Mesenchymal stem cell (in vitro differentiated cells and primary cell): ENCODE data around the gene MTG1.

Experiments
- DNase-seq: peaks from one replicate; pipeline ENCODE4 v3.0.0-alpha.2; 2013
- H2AFZ ChIP-seq: one replicate; pipeline ENCODE4 v1.6.1; 2013; ENCODE audit warnings: low read depth, mild to moderate bottlenecking, control low read depth, inconsistent platforms, low read length, moderate library complexity
- H2AK5ac ChIP-seq: 2 replicates; pipeline ENCODE4 v1.6.1; 2013; ENCODE audit warnings: low read length, moderate library complexity, mild to moderate bottlenecking, inconsistent platforms; ENCODE audit not compliant: severe bottlenecking
- H2BK120ac ChIP-seq: one replicate; pipeline ENCODE4 v1.6.1; 2013; ENCODE audit warnings: low read depth, mild to moderate bottlenecking, inconsistent platforms, low read length, moderate library complexity
- H2BK12ac ChIP-seq, 2 experiments: one replicate each; pipeline ENCODE4 v1.6.1; 2013; ENCODE audit warnings: inconsistent platforms in 2 of 2, low read length in 2 of 2, mild to moderate bottlenecking in 2 of 2, moderate library complexity in 2 of 2, control low read depth in 1 of 2
- H2BK15ac ChIP-seq: one replicate; pipeline ENCODE4 v1.6.1; 2013; ENCODE audit warnings: mild to moderate bottlenecking, low read depth, inconsistent platforms; ENCODE audit not compliant: poor library complexity, severe bottlenecking
- H2BK5ac ChIP-seq: 2 replicates; pipeline ENCODE4 v1.6.1; 2013; ENCODE audit warnings: low read depth, mild to moderate bottlenecking, low read length, control low read depth, inconsistent platforms; ENCODE audit not compliant: poor library complexity, severe bottlenecking
- H3K14ac ChIP-seq, 2 experiments: one replicate each; pipeline ENCODE4 v1.6.1; 2013; ENCODE audit warnings: inconsistent platforms in 2 of 2, low read length in 2 of 2, control low read depth in 1 of 2, mild to moderate bottlenecking in 1 of 2, moderate library complexity in 1 of 2
- H3K18ac ChIP-seq, 2 experiments: one replicate each; pipeline ENCODE4 v1.6.1; 2013; ENCODE audit warnings: inconsistent platforms in 2 of 2, low read length in 2 of 2, control low read depth in 1 of 2, low read depth in 1 of 2, mild to moderate bottlenecking in 1 of 2
- H3K23ac ChIP-seq, 2 experiments: one replicate each; pipeline ENCODE4 v1.6.1; 2013; ENCODE audit warnings: inconsistent platforms in 2 of 2, low read length in 2 of 2, mild to moderate bottlenecking in 2 of 2, moderate library complexity in 2 of 2, control low read depth in 1 of 2
- H3K27ac ChIP-seq: 2 replicates; pipeline ENCODE4 v1.5.1; 2013; ENCODE audit warnings: mild to moderate bottlenecking, moderate library complexity, low read length, control low read depth, inconsistent platforms; ENCODE audit not compliant: poor library complexity, severe bottlenecking
- H3K27me3 ChIP-seq, 2 experiments: 2 replicates each; pipeline versions ENCODE4 v1.6.1 to v1.7.0; 2013; ENCODE audit warnings: low read length in 2 of 2, mild to moderate bottlenecking in 2 of 2, moderate library complexity in 2 of 2, control low read depth in 1 of 2, inconsistent platforms in 1 of 2; ENCODE audit not compliant: control insufficient read depth in 1 of 2, insufficient read depth in 1 of 2
- H3K36me3 ChIP-seq, 2 experiments: 2 replicates each; pipeline versions ENCODE4 v1.6.1 to v1.7.0; 2013; ENCODE audit warnings: low read length in 2 of 2, control low read depth in 1 of 2, inconsistent platforms in 1 of 2, low read depth in 1 of 2, mild to moderate bottlenecking in 1 of 2; ENCODE audit not compliant: insufficient read depth in 2 of 2, control insufficient read depth in 1 of 2
- H3K4ac ChIP-seq, 2 experiments: one replicate each; pipeline ENCODE4 v1.6.1; 2013; ENCODE audit warnings: inconsistent platforms in 2 of 2, low read length in 2 of 2, mild to moderate bottlenecking in 2 of 2, moderate library complexity in 2 of 2, control low read depth in 1 of 2, low read depth in 1 of 2
- H3K4me1 ChIP-seq: 2 replicates; pipeline ENCODE4 v1.6.1; 2013; ENCODE audit warnings: low read depth, low read length, control low read depth; ENCODE audit not compliant: control insufficient read depth, insufficient read depth
- H3K4me2 ChIP-seq: 2 replicates; pipeline ENCODE4 v1.6.1; 2013; ENCODE audit warnings: low read length, mild to moderate bottlenecking, inconsistent platforms; ENCODE audit not compliant: poor library complexity, severe bottlenecking
- H3K4me3 ChIP-seq, 2 experiments: 2 replicates each; pipeline versions ENCODE4 v1.5.1 to v1.7.0; 2013; ENCODE audit warnings: low read length in 2 of 2, mild to moderate bottlenecking in 2 of 2, control low read depth in 1 of 2, low read depth in 1 of 2; ENCODE audit not compliant: insufficient read depth in 1 of 2
- H3K79me1 ChIP-seq: replicated peaks from 2 replicates; pipeline ENCODE4 v1.6.1; 2013; ENCODE audit warnings: mild to moderate bottlenecking, control low read depth, low read length, inconsistent platforms; ENCODE audit not compliant: poor library complexity, severe bottlenecking
- H3K9ac ChIP-seq: 2 replicates; pipeline ENCODE4 v1.7.0; 2013; ENCODE audit warnings: mild to moderate bottlenecking, low read length, moderate library complexity
- H3K9me3 ChIP-seq: 2 replicates; pipeline ENCODE4 v1.7.0; 2013; ENCODE audit warnings: mild to moderate bottlenecking, low read length; ENCODE audit not compliant: control insufficient read depth
- H4K8ac ChIP-seq: one replicate; pipeline ENCODE4 v1.6.1; 2013; ENCODE audit warnings: inconsistent platforms, mild to moderate bottlenecking, low read length, moderate library complexity
- H4K91ac ChIP-seq: one replicate; pipeline ENCODE4 v1.6.1; 2013; ENCODE audit warnings: mild to moderate bottlenecking, low read length, inconsistent platforms
- WGBS: methylation state at CpG from one replicate; pipeline ENCODE4 v1.1.7; 2013; ENCODE audit warnings: mixed read lengths; 5-methylcytosine and 5-hydroxymethylcytosine counted together

The MTG1 gene

DNA sequence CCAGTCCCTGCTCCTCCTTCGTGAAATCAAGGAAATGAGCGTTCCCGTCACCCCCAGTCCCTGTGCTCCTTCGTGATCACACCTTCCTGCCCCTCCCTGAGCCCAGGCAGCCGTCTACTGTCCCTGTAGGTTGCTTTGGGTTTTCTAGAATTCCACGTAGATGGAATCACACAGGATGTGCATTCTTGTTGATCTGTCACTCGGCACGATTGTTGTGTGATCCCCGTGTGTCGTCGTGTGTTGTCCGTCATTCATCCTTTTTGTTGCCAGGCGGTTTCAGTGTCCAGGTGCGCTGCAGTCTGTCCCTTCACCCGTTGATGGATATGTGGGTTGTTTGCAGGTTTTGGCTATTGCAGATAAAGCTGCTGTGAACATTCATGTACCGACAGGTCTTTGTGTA lies 9.4 kb downstream of the MTG1 start:
- H2BK5ac ChIP-seq, result no peak overlapping the region
- peaks cover 37% of the 10 kb centered on the region for H3K79me1 ChIP-seq
- H2BK15ac ChIP-seq, result peak overlapping the region; percentile 26
- H4K91ac ChIP-seq, result no peak overlapping the region
- no peak overlapping the region for H2AK5ac ChIP-seq
- no peak overlapping the region for H3K23ac ChIP-seq
- peaks cover 53 to 83% of the 10 kb centered on the region in 2 experiments for H3K36me3 ChIP-seq
- no peak overlapping the region for H3K27ac ChIP-seq
- H4K8ac ChIP-seq, result no peak overlapping the region
- H3K4me3 ChIP-seq, result no peak overlapping the region
- 80% methylated on average over 16 of the region's 16 CpGs for WGBS
- H3K4ac ChIP-seq, result no peak overlapping the region
- H3K4me2 ChIP-seq, result no peak overlapping the region
- no peak for DNase-seq
- H3K14ac ChIP-seq, result no peak overlapping the region
- no peak overlapping the region for H3K9ac ChIP-seq
- no peaks in the 10 kb centered on the region for H3K9me3 ChIP-seq
- H2AFZ ChIP-seq, result no peak overlapping the region
- H3K18ac ChIP-seq, result no peak overlapping the region
- peaks cover 14% of the 10 kb centered on the region for H3K4me1 ChIP-seq
- H3K27me3 ChIP-seq, result no peaks in the 10 kb centered on the region
- no peak overlapping the region for H2BK120ac ChIP-seq
- H2BK12ac ChIP-seq, result no peak overlapping the region

DNA sequence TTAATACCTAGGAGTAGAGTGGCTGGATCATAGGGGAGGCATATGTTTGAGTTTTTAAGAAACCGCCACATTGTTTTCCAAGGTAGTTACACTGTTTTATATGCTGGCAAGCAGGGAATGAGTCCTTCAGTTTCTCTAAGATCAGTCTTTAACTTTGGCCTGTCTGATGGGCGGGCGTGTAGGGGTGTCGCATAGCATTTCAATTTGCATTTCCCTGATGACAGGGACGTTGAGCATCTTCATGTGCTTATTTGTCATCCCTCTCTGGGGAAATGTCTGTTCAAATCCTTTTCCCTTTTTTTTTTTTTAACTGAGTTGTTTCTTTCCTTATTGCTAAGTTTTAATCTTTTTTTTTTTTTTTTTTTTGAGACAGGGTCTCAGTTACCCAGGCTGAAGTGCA lies 9.8 kb downstream of the MTG1 start:
- H3K79me1 ChIP-seq, result peaks cover 33% of the 10 kb centered on the region
- H3K27me3 ChIP-seq, result no peaks in the 10 kb centered on the region
- H3K14ac ChIP-seq, result no peak overlapping the region
- no peak overlapping the region for H3K9ac ChIP-seq
- WGBS, result 99% methylated on average over 5 of the region's 5 CpGs
- H3K27ac ChIP-seq, result no peak overlapping the region
- H3K9me3 ChIP-seq, result no peaks in the 10 kb centered on the region
- no peak overlapping the region for H4K91ac ChIP-seq
- no peak overlapping the region for H4K8ac ChIP-seq
- H2BK12ac ChIP-seq, result no peak overlapping the region
- H2BK15ac ChIP-seq, result peak overlapping the region; percentile 26
- H3K4me1 ChIP-seq, result peaks cover 14% of the 10 kb centered on the region
- H2BK120ac ChIP-seq, result no peak overlapping the region
- no peak overlapping the region for H3K4ac ChIP-seq
- H3K23ac ChIP-seq, result no peak overlapping the region
- no peak overlapping the region for H2AFZ ChIP-seq
- H2AK5ac ChIP-seq, result no peak overlapping the region
- H3K4me3 ChIP-seq, result no peak overlapping the region
- H3K36me3 ChIP-seq, result peaks cover 49 to 83% of the 10 kb centered on the region in 2 experiments
- H3K18ac ChIP-seq, result no peak overlapping the region
- no peak overlapping the region for H2BK5ac ChIP-seq
- no peak for DNase-seq
- H3K4me2 ChIP-seq, result no peak overlapping the region

- 13% methylated on average over 1 of the region's 2 CpGs for WGBS
- Histone ChIP-seq H2AK5ac (no peak overlapping the region), H3K23ac (no peak overlapping the region), H3K79me1 (peaks cover 30% of the 10 kb centered on the region), H2BK12ac (no peak overlapping the region), H2BK5ac (no peak overlapping the region), H2BK15ac (no peak overlapping the region), H3K27ac (peak overlapping the region; percentile 67), H3K4me2 (no peak overlapping the region), H3K36me3 (peaks cover 38 to 85% of the 10 kb centered on the region in 2 experiments), H4K91ac (no peak overlapping the region), H2AFZ (no peak overlapping the region), H2BK120ac (no peak overlapping the region), H3K27me3 (no peaks in the 10 kb centered on the region), H3K4me1 (peaks cover 12% of the 10 kb centered on the region), H3K9ac (no peak overlapping the region), H3K14ac (no peak overlapping the region), H3K9me3 (peaks cover 3% of the 10 kb centered on the region), H3K4ac (no peak overlapping the region), H3K4me3 (no peak overlapping the region), H4K8ac (no peak overlapping the region), H3K18ac (no peak overlapping the region)
- DNase-seq, result no peak
These were observed 11.3 kb downstream of the MTG1 start for GRCh38 chr10:133405272-133405671.

- peak overlapping the region; percentile 67 for H3K27ac ChIP-seq
- no peaks in the 10 kb centered on the region for H3K27me3 ChIP-seq
- H2BK5ac ChIP-seq, result no peak overlapping the region
- no peak overlapping the region for H3K23ac ChIP-seq
- no peak overlapping the region for H3K4me2 ChIP-seq
- no peak overlapping the region for H3K18ac ChIP-seq
- no peak overlapping the region for H3K14ac ChIP-seq
- H3K9ac ChIP-seq, result no peak overlapping the region
- H4K91ac ChIP-seq, result no peak overlapping the region
- H2AFZ ChIP-seq, result no peak overlapping the region
- H2AK5ac ChIP-seq, result no peak overlapping the region
- H4K8ac ChIP-seq, result no peak overlapping the region
- peaks cover 10% of the 10 kb centered on the region for H3K9me3 ChIP-seq
- peaks cover 28% of the 10 kb centered on the region for H3K79me1 ChIP-seq
- H2BK15ac ChIP-seq, result no peak overlapping the region
- no peak overlapping the region for H3K4ac ChIP-seq
- WGBS, result 97% methylated on average over 6 of the region's 8 CpGs
- peaks cover 10% of the 10 kb centered on the region for H3K4me1 ChIP-seq
- H3K36me3 ChIP-seq, result peaks cover 36 to 85% of the 10 kb centered on the region in 2 experiments
- no peak overlapping the region for H2BK12ac ChIP-seq
- H3K4me3 ChIP-seq, result no peak overlapping the region
- peak; percentile 16 for DNase-seq
- H2BK120ac ChIP-seq, result no peak overlapping the region
These were observed 12.0 kb downstream of the MTG1 start for GRCh38 chr10:133405844-133406527.
